Epithelial cell of esophagus (primary cell): ENCODE measurements around the gene SMC4.

ENCODE experiments used
- DNase-seq: peaks from one replicate; pipeline ENCODE4 v3.0.0; 2010; ENCODE audit warnings: low read depth
- H3K4me3 ChIP-seq: 2 replicates; pipeline ENCODE4 v1.5.1; 2011; ENCODE audit warnings: mild to moderate bottlenecking, low read length, control low read depth
- TF ChIP-seq, protein P1 (sequence below): IDR thresholded peaks from 2 replicates; pipeline ENCODE4 v1.5.1; 2011; ENCODE audit warnings: low read depth, mild to moderate bottlenecking, low read length, control low read depth, inconsistent platforms; ENCODE audit not compliant: insufficient read depth; ENCODE audit errors: missing control alignments

The SMC4 gene

DNA sequence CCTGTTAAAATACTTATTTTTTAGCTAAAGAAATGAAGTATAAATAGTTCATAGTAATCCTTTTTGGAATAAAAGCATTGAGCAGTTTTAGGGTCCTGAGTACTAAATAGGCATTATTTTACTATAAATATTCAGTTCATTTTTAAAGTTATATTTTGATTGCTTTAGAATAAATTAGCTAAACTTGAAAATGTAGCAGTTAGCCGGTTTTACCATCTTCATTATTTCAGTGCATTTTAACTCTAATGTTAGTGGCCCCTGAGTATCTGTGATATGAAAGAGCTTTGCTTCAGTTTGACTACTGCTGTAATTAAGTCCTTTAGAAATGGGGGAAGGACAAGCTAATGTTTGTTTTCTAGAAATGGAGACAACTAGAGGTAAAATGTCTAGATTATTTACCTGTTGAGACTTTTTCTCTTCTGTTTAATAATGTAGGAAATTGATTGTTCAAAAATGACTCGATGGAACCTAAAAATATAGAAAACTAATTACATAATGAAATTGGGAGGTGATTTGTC is 3.6 kb downstream of the SMC4 start:
- DNase-seq = peak; percentile 5
- TF ChIP-seq, protein P1, sequence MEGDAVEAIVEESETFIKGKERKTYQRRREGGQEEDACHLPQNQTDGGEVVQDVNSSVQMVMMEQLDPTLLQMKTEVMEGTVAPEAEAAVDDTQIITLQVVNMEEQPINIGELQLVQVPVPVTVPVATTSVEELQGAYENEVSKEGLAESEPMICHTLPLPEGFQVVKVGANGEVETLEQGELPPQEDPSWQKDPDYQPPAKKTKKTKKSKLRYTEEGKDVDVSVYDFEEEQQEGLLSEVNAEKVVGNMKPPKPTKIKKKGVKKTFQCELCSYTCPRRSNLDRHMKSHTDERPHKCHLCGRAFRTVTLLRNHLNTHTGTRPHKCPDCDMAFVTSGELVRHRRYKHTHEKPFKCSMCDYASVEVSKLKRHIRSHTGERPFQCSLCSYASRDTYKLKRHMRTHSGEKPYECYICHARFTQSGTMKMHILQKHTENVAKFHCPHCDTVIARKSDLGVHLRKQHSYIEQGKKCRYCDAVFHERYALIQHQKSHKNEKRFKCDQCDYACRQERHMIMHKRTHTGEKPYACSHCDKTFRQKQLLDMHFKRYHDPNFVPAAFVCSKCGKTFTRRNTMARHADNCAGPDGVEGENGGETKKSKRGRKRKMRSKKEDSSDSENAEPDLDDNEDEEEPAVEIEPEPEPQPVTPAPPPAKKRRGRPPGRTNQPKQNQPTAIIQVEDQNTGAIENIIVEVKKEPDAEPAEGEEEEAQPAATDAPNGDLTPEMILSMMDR = no peak
- peak overlapping the region; percentile 98 for H3K4me3 ChIP-seq

DNA sequence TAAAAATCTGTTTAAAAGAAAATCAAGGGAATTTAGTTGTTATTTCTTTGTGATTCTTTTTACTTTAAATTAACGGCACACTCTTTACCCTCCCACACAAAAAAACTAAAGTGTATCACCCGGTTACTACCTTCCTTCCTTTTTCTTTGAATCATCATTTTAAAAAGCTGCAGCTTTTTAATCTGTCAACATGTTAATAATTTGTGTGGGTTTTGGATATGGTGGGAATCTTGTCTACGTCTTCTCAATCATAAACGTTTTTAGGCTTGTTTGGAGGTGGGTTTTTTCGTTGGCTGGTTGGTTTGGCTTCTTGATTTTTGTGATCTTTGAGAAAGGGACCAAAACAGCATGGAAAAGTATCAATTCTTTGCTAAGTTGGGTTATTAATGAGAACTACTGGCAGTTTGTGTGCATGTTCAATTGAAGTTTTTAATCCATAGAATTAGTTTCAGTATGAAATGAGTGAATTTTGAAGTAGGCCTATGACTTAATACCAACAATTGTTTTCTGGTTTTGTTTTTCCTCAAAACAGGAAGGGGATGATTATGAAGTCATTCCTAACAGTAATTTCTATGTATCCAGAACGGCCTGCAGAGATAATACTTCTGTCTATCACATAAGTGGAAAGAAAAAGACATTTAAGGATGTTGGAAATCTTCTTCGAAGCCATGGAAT is 4.5 kb downstream of the SMC4 start:
- TF ChIP-seq, protein P1 = no peak
- peak; percentile 9 for DNase-seq
- peak overlapping the region; percentile 98 for H3K4me3 ChIP-seq

DNA sequence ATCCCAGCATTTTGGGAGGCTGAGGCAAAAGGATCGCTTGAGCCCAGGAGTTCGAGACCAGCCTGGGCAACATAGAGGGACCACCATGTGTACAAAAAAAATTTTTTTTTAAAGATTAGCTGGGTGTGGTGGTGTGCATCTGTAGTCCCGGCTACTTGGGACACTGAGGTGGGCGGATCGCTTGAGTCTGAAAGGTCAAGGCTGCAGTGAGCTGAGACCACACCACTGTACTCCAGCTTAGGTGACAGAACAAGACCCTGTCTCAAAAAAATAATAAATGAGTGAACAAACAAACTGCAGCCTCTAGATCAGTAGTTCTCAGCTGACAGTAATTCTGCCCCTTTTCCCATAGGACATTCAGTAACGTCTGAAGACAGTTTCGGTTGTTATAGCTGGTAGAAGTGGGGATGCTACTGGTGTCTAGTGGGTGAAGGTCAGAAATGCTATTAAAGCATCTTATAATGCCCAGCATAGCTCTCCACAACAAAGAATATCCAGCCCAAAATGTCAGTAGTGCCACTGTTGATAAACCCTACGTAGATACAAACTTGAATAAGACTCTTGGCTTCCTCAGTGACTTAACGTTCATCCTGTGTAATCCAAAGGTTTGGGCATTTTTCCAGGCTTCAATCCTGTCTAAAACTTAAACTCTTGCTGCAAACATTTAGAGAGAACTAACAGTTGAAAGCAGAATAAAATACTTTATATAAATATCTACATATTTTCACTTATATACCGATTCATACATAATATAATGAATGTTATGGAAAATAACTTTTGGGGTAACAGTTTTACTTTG is 10.6 kb downstream of the SMC4 start:
- H3K4me3 ChIP-seq = no peak overlapping the region
- DNase-seq = no peak
- TF ChIP-seq, protein P1 = no peak

DNA sequence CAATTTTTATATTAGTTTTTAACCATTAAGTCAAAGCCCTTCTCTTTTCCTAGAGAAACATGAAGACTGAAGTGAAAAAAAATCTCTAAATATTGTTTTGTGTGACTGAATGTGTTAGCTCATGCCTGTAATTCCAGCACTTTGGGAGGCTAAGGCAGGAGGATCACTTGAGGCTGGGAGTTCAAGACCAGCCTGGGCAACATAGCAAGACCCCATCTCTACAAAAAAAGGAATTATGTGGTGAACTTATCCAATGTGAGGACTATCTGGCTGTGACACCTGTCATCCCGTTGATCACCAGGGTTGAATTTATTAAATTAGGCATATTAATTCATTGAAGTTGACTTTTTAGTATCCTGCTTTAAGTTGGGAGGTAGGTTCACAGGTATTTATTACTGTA is 13.0 kb downstream of the SMC4 start:
- DNase-seq = no peak

DNA sequence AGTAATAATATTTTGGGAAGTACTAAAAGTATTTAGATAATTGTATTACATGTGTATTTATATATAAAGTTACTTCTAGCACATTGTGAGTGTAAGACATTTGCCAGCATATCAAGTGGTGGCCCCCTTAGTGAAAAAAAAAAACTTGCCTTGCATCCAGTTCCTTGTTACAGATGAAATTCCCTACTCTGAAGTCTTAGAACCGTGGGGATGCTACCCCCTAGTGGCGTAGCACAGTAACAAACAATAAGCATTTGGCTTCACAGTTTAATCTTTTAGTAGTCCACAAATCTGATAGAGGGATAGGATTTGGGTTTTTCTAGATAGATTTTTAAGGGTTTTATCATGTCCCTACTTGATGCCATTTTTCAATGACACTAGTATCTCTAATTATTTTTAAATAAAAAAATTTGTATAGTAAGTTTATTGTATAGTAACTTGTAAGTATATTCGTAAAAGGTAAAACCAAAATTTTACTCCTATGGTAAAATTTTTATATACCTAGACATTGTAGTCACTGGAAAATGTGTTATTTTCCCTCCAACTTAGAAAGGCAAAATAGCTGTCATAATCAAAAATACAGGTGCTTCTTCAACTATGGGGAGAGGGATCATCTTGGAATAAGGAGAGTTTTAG is 14.3 kb downstream of the SMC4 start:
- H3K4me3 ChIP-seq = no peak overlapping the region
- TF ChIP-seq, protein P1 = peak; percentile 90
- peak; percentile 81 for DNase-seq

More for the DNA sequence above, 13.0 kb downstream of the SMC4 start:
- TF ChIP-seq, protein P1 = no peak
- H3K4me3 ChIP-seq = no peak overlapping the region

DNA sequence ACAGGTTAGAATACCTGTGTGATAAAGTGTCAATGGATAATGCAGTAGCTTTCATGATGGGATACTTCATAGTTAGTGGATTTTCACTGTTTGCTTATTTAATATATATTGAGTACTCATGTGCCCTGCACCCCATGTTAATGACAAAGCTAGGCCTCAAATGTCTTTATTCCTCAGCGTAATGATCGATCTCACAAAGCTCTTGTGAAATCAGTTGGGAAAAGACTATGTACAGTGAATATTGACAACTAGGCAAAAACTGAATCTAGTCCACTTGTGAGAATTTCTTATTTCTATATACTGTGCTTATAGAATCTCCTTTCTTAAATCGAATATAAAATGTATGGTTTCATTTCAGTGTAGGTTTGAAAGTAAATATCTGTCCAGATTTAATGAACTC is 17.9 kb downstream of the SMC4 start:
- H3K4me3 ChIP-seq = no peak overlapping the region
- TF ChIP-seq, protein P1 = no peak
- DNase-seq = no peak
